ENCODE measurements around the gene HDAC7.

HDAC7 gene

DNA sequence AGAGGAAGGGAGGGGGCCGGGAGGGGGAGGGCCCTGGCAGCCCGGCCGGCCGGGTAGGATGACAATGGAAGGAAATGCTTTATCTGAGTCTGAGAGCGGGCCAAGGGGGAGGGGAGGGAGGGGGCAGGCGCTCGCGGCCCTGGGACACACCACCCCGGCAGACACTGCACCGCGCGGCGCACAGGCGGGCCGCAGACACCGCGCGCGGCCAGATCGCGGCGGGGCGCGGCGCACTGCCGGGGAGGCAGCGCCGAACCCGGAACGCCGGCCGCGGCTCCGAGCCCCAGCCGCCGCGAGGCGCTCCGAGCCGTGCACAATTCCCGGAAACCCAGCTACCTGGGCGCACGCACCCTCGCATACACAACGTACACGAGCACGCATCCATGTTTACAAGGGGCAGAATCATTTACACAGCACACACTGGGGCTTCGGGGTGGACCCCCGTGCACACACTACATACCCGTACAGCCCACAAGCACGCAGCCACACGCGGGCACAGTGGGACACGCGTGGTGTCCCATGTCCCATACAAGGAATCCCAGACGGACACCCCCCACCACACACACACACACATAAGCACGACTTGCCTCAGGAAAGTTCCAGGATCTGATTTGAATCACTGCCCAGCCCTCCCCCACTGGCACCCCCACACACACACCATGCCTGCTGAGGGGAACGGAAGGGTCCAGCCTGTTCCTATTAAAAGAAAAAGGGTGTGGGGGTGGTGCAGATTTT, at the start of gene HDAC7:
Gene HDAC7 (minus strand): TSS at position 8 of the 735 bp plus-strand sequence. CDS start 118 bp downstream, outside the sequence.
- TF ChIP-seq, protein P1, sequence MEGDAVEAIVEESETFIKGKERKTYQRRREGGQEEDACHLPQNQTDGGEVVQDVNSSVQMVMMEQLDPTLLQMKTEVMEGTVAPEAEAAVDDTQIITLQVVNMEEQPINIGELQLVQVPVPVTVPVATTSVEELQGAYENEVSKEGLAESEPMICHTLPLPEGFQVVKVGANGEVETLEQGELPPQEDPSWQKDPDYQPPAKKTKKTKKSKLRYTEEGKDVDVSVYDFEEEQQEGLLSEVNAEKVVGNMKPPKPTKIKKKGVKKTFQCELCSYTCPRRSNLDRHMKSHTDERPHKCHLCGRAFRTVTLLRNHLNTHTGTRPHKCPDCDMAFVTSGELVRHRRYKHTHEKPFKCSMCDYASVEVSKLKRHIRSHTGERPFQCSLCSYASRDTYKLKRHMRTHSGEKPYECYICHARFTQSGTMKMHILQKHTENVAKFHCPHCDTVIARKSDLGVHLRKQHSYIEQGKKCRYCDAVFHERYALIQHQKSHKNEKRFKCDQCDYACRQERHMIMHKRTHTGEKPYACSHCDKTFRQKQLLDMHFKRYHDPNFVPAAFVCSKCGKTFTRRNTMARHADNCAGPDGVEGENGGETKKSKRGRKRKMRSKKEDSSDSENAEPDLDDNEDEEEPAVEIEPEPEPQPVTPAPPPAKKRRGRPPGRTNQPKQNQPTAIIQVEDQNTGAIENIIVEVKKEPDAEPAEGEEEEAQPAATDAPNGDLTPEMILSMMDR (IDR thresholded peaks at IDR 0.05; ENCODE audit: borderline replicate concordance, insufficient read depth, low read depth, low read length) = no peak
- peak within 1 kb of the TSS; percentile 66 for H3K4me3 ChIP-seq (ENCODE audit: low read depth, low read length)

DNA sequence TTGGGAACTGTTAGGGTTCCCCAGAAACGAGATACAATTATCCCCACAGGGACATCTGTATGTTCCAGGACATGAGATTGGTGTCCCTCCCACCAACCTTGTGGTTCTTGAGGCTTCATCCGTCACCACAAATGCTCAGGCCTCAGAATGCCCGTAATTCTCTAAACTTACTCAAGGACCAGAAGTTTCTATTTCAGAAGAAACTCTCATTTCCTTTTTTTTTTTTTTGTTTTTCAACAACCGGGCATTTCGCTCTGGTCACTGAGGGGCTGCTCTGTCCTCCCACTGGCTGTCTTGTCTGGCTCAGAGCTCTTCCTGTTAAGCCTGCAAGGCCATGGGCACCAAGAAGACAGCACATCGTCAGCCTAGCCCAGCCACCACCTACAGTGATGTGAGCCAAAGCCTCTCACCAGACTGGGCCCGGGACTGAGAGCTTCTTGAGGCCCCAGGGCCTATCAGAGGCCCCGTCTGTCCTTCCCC, 48.9 kb upstream of the HDAC7 start:
- H3K4me3 ChIP-seq (ENCODE audit: low read depth, low read length) = no peak overlapping the region
- TF ChIP-seq, protein P1 (IDR thresholded peaks at IDR 0.05; ENCODE audit: borderline replicate concordance, insufficient read depth, low read depth, low read length) = no peak

DNA sequence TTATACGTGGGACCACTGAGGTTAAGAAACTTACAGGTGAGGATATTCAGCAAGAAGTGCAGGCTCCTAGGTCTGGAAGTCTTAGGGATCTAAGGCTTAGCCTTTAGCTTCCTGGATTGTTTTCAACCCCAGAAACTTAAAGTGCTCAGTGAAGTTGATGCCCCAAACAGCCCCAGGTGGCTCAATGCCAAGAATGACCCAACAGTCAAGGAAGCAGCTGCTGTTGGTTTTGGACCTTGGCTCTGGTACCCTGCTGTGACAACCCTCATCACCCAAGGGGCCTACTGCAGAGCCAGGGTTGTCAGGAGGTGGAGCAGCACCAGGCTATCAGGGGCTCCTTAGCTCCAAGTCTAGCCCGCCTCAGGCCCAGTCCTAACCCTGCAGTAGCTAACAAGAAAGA, 48.3 kb upstream of the HDAC7 start:
- TF ChIP-seq, protein P1 (IDR thresholded peaks at IDR 0.05; ENCODE audit: borderline replicate concordance, insufficient read depth, low read depth, low read length) = no peak

DNA sequence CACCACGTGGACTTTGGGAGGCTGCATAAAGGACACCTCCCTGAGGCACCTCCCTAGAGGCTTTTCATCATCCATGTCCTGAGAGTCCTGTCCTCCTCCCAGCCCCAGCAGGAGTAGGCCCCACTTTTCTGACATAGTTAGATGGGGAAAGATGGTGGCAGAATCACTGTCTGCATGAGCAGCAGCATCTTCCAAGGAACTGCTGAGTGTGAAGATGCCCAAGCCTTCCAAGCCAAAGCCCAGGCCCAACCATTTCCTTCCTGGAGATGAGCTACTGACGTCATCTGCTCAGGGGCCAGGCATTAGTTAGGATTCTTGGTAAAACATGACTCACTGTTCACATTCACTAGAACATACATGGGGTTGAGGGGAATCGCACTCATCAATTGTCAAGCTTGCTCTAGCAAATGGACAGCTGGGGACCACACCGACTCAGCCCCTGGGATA, 47.8 kb upstream of the HDAC7 start:
- H3K4me3 ChIP-seq (ENCODE audit: low read depth, low read length) = no peak overlapping the region
- TF ChIP-seq, protein P1 (IDR thresholded peaks at IDR 0.05; ENCODE audit: borderline replicate concordance, insufficient read depth, low read depth, low read length) = no peak

More for the DNA sequence above, 48.3 kb upstream of the HDAC7 start:
- no peak overlapping the region for H3K4me3 ChIP-seq (ENCODE audit: low read depth, low read length)

DNA sequence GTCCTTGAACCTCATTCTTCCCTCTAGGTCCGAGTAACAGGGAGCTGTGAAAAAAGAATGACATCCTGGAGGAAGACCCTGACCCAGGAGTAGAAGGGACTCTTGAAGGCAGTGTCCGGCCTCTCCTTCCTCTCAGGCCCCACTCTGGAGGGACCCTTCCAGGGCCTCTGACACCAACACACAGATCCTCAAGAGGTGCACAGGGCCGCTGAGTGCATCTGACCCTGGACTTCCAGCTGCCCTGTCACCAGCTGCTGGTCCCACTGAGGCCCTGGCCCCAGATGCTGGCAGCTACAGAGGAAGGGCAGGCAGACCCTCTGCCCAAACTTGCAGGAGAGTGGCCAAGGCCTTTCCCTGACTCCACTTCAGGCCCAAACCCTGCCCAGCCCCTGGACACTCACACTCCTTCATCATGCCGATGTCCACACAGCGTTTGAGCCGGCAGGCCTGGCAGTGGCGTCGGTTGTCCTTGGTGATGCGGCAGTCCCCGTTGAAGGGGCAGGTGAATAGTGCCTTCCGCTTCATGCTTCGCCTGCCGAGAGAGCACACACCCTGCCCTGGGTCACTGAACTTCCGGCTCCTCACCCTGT, 45.0 kb upstream of the HDAC7 start:
- H3K4me3 ChIP-seq (ENCODE audit: low read depth, low read length) = no peak overlapping the region
- TF ChIP-seq, protein P1 (IDR thresholded peaks at IDR 0.05; ENCODE audit: borderline replicate concordance, insufficient read depth, low read depth, low read length) = no peak

DNA sequence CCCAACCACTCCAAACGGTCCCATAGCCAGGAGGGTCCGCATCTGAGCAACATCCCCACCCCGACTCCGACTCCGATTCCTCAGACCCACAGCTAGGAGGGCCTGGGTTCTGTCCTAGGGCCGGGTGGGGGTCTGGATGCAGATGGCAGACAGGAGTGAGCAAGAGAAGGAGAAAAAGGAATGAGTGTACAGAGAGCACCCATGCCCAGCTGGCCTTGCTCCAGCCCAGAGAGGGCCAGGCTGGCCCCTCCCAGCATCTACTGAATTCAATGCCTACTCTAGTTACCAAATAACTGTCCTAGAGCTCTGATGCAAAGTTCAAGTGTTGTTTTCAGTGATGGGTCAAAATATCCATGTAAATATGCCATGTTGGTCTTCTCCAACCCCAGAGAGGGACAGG, 44.3 kb upstream of the HDAC7 start:
- H3K4me3 ChIP-seq (ENCODE audit: low read depth, low read length) = no peak overlapping the region
- TF ChIP-seq, protein P1 (IDR thresholded peaks at IDR 0.05; ENCODE audit: borderline replicate concordance, insufficient read depth, low read depth, low read length) = no peak

DNA sequence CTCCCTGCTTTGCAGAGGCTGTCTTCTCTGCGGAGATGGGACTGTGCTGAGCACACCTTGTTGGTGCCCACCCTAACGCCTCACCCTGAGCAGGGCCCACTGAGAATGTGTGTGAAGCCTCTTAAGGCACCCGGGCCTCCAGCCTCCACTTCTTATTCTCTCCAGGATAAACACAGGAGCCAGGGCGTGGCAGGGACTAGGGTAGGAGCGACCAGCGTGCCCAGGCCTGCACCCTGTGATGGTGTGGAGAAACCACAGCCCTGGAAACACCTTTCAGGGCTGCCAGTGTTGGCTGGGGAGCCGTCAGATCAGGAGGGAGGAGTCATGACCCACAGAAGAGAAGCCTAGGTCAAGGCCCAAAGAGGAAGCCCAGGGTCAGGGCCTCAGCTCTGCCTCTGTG, 43.8 kb upstream of the HDAC7 start:
- TF ChIP-seq, protein P1 (IDR thresholded peaks at IDR 0.05; ENCODE audit: borderline replicate concordance, insufficient read depth, low read depth, low read length) = no peak
- H3K4me3 ChIP-seq (ENCODE audit: low read depth, low read length) = no peak overlapping the region
